ENCODE measurements around the gene IFT122. TPM values are rescaled to one million over a fixed set of nuclear protein-coding genes. Genes with fewer than 3 reads are reported as not detected.

IFT122 gene
- total RNA-seq, 1 donor from 2014 or later = 37.6 TPM

DNA sequence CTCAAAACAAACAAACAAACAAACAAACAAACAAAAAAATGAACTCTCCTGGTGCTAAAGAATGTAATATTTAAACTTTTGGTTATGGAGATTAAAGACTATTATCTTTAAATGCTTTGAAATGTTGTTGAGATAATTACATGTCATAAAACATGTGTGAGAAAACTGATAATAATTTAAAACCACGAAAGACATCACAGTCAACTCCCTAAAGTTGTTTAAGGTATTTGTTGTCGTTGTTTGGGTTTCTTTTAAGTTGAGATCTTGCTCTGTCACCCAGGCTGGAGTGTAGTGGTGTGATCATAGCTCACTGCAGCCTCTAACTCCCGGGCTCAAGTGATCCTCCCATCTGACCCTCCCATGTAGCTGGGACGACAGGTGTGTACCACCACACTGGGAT is 23.6 kb upstream of the IFT122 start:
- DNase-seq (ENCODE audit: low spot score) = no peak

DNA sequence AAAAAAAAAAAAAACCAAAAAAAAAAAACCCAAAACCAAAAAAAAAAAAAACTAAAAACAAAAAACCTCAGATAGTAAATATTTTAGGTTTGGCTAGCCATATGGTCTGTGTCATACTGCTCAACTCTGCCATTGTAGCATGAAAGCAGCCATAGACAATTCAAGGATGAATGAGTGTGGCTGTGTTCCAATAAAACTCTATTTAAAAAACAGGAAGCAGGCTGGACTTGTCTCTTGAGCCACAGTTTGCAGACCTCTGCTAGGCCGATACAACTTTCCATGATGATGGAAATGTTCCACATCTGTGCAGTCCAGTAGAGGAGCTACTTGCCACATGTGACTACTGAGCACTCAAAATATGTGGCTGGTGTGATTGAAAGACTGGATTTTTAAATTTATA is 22.7 kb upstream of the IFT122 start:
- DNase-seq (ENCODE audit: low spot score) = no peak

DNA sequence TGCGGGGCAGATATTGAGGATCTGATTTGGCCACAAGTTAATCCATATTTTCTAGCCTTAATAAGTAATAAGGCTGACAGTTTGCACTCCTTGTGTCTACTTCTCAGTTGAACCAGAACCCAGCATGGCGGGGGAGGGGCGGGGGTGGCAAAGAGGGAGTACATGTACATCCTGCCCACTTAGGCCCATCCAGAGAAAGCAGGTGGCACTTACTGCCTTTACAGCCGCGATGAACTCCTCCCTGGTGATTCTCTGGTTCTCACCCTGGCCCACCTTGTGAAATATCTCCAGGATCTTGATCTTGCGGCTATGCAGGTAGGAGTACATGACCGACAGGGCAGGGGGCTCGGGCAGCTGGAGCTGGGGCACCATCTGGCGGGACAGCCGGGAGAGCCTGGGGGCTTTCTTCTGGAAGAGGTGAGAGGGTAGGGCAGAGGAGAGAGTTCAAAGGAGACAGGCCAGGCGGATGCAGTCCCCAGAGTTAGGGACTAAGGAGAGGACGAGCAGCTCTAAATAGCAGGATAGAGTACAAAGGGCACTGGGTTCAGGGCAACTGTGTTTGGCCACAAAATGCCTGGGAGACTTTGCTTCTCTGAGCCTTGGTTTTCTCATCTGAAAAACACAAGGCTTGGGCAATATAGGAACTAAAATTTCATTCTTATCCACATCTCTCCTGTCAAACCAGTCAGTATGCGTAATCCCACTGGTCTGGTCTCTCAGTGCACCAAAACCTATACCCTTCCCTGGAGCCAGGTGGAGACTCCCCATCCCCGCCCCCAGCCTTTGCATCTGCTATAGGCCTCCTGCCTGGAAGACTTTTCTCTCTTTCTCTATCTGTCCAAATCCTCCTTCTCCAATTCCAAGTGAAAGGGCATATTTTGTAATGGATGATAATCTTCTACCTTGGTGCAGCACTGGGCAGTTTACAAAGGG is 21.7 kb upstream of the IFT122 start:
- DNase-seq (ENCODE audit: low spot score) = no peak

DNA sequence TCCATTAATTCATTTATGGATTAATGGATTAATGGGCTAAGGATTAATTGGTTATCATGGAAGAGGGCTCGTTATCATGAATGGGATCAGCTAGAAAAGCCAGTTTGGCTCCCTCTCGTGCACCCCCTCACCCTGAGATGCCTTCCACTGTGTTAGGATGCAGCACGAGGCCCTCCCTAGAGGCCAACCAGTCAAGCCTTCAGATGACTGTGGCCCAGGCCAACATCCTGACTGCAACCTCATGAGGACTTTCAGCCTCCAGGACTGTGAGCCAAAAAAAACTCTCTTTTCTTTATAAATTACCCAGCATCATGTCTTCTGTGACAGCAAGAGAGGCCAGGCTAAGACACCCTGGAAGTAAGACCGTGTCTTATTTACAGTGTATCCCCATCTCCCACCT is 20.5 kb upstream of the IFT122 start:
- no peak for DNase-seq (ENCODE audit: low spot score)

DNA sequence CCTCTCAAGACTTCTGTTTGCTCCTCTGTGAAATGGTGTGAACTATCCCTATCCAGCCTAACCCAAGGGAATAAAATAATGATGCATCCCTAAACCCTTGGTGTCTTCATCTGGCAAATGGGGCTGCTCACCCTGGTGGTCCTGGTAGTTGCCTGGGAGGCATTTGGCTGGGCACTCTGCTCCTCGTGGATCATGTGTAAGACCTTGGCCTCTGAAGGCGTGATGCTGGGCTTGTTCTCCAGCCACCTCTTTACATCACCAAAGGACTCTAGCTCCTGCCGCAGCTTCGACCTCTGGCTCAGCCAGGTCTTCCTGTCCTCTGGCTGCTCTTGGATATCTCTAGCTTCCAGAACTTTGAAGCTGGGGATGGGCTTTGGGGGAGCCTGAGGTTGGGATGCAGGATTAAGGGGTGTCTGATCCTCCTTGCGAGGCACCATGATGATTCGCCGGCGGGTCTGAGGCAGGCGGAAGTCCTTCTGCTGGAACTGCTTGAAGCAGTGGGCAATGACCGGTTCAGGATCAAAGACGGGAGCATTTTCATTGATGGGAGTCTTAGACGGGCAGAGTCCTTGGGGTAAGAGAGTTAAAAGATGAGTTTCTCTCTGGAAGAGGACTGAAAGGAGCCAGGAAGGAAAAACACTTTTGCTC is 18.7 kb upstream of the IFT122 start:
- DNase-seq (ENCODE audit: low spot score) = no peak

DNA sequence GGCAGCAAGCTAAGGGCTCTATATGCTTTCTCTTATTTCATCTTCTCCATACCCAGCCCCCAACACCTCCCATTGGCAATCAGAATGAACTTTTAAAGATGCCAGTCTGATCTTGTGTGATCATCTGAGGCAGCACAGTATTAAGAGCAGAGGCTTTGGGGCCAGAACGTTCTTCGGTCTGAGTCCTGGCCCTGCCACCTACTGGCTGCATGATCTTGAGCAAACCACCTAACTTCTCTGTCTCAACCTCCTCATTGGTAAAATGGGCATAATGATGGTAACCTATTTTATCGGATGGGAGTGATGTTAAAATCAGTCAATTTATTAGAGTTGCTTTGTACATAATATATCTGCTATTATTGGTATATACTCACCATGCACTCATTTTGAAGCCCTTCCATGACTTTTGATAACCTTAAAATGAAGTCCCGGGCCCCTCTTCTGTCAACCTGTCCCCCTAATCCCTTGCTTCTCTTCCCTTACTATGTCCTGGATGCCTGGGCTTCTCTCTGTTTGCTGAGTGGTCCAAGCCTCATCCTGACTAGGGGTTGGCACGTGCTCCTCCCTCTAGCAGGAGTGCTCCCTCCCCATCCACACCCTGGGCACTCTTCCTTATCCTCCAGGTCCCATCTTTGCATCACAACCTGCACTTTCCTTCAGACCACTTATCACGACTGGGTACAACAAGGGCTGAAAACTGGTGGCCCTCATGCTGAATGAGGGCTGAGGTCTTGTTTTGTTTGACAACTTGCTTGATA is 17.9 kb upstream of the IFT122 start:
- no peak for DNase-seq (ENCODE audit: low spot score)

DNA sequence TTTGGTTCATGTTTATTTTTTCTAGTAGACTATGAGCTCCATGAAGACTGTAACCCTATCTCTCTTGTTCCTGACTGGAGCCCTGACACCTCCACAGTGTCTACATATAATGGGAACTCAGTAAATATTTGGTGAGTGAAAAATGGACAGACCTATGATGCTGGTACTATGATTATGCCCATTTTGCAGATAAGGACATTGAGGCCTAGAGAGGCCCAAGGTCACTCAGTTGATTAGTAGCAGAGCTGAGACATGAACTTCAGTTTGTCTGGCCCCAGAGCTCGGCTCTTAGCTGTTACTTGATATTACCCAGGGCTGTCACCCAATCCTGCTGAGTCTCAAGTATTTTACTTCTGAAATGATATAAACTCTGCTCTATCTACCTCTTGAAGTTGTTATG is 17.1 kb upstream of the IFT122 start:
- no peak for DNase-seq (ENCODE audit: low spot score)

DNA sequence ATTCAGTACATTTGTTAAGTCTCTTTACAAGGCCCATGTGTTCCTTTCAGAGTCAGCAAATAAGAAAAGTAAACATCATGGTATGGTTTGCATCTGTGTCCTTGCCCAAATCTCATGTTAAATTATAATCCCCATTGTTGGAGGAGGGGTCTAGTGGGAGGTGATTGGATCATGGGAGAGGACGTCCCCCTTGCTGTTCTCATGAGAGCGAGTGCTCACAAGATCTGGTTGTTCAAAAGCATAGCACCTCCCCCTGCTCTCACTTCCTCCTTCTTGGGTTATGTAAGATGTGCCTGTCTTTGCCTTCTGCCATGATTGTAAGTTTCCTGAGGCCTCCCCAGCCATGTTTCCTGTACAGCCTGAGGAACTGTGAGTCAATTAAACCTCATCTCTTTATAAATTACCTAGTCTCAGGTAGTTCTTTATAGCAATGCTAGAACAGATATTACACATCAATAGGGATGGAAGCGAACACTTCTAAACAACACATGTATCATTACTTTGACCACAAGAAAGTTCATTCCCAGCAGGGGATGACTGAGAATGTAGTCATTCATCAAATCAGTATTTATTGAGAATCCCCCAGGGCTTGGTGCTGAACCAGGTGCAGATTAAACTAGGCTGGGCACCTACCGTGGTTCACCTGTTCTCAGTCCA is 15.7 kb upstream of the IFT122 start:
- DNase-seq (ENCODE audit: low spot score) = no peak

DNA sequence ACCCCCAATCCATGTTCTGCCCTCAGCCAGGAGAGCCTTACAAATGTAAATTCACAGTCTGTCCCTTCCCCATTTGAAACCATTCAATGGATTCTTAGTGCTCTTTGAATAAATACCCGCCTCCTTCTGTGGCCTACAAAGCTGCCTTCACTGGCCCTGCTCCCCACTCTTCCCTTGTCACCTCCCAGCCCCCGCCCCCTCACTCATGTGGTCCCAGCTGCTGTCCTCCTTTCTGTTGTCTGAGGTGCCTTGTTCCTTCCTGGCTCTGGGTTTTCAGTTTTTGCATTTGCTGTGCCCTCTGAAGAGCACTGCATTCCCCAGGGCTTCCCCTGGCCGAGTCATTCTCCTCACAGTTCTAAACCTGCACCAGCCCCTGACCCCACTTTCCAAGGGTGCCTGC is 14.8 kb upstream of the IFT122 start:
- DNase-seq (ENCODE audit: low spot score) = no peak

DNA sequence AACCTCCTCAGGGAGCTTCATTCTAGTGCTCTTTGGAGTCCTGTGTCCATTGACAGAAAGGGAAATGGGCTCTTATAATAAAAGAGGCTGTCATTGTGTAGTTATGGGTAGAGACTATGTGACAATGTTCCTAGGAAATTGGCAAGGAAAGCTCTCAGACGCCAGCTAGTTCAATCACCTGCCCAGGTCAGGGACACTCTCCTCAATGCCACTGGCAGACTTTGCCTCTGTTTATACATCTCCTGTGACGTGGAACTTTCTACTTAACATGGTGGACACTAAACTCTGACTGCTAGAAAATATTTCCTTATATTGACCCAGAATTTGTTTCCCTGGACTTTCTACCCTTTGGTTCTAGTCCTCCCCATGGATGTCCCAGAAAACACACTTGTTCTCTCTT is 14.4 kb upstream of the IFT122 start:
- DNase-seq (ENCODE audit: low spot score) = no peak

DNA sequence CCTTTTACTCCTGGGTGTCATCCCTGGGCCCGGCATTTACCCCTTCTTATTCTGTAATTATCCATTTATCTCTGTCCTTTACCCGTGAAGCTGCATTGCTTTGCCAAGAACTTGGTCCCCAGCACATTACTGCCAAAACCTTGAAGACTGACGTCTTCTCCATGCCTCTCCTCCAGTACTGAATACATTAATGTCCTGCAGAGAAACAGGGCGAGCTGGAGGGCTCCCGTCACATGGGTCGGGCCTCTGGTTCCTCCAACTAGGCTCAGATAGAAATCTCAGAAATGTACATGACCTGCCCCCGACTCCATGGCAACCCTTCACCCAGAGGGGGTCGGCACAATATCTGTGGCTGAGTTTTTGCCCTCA is 12.0 kb upstream of the IFT122 start:
- DNase-seq (ENCODE audit: low spot score) = no peak

DNA sequence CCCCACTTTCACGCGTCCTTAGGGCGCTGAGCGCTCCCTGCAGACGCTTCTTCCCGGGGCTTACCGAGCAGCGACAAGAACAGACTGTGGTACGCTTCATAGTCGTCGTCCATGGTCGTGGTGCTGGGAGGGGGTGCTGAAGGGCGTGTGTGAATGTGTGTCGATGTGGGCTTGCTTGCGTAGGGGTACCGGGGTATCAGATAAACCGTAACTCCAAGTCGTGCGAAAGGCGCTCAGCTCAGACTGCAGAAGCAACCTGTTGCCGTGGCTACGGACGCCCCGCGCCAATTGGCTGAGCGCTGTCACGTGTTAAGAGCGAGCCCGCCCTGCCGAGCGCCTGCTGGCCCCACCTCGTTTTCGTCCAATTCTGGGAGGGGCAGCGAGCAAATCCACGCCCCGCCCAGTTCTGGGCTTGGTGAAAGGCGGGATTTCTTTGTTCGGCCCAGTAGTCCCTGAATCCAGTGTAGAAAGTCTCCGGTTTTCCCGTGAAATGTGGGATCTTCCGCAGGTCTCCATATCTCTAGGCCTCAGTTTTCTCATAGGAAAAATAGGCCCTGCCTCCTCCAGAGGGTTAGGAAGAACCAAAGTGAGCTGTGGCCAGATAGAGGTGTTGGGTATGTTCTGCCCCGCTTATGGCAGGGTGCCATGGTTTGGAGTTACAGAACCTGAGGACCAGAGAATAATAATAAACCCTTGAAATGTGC is 11.5 kb upstream of the IFT122 start, which contains the start of gene EFCAB12:
TSS of gene EFCAB12 (minus strand) at position 261 of the 704 bp plus-strand sequence. CDS start at position 113, 148 bp downstream.
- peak; percentile 96 for DNase-seq (ENCODE audit: low spot score)

DNA sequence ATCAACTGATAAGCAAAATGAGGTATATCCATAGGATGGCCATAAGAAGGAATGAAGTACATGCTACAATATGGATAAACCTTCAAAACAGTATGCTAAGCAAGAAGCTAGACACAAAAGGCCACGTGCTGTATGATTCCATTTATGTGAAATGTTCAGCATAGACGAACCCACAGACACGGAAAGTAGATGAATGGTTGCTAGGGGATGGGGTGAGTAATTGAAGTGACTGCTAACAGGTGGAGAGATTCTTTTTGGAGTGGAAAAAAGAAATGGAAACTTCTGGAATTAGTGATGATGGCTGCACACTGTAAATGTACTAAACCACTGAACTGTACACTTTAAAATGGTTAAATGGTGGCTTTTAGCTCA is 11.0 kb upstream of the IFT122 start:
- DNase-seq (ENCODE audit: low spot score) = no peak

DNA sequence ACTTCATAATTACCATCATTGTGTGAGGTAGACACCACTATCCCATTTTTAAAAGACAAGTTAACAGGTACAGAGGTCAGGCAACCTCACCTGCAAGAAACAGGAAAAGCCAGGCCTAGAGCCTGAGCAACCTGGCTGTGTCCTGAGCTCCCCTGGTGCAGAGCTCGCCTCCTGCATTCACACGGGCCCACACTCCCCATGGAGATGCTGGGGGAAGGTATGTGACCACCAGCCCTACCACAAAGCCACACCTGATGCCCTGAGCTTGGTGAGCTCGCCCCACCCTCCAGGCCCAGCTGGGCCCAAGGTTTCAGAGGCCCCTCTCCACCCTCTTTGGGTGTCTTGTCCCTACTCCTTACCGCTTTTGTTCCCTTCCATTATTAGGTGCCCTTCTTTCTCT is 10.4 kb upstream of the IFT122 start:
- no peak for DNase-seq (ENCODE audit: low spot score)

DNA sequence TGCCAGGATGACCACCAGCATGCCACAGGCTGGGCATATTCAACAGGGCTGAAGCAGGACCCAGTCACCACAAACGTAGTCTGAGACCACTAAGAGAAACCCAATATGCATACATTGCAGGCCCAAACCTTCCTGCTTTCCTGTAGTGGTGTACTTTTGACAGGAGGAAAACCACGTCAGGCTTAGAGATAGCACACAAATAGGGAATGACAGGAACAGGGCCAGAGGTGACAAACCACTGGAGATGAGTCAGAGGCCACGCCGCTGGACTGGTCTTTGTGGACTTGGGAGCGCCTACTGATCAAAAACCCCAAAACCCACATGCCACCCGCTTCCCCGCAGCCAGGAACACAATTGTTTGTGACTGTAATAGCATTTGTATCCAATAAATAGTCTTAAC is 8.0 kb upstream of the IFT122 start:
- no peak for DNase-seq (ENCODE audit: low spot score)

DNA sequence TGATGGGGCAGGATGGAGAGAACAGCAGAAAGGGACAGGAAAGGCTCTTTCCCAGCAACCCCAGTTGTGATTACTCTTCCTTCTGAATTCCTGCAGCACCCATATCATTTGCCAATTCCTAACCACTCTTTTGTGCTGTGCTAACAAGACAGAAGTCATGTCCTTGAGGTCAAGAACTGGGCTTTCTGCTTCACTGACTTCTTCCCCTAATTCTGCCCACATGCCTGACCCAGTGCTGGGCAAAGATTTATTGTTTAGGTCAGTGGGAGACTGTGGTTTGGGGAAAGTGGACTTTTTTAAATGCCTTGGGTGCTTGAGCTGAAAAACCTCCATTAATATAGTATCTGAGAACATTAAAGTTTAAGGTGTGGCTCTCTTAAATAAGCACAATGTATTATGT is 7.4 kb upstream of the IFT122 start:
- no peak for DNase-seq (ENCODE audit: low spot score)

DNA sequence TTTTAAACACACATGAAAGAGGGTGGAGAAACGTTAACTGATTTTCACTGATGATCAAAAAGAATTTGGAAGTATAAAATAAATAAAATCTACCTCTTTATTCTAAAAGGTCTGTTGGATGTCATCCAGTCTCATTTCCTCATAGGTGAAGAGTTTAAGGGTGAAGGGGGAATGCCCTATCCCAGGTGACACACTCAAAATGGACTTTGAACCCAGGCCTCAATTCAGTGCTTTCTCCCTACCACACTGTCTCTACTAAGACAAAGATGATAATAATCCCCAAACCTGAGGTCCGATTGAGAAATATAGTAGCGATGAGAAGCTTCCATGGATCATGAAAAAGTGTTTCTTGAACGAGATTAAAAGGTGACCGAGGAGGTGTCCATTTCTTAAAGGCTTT is 6.5 kb upstream of the IFT122 start:
- DNase-seq (ENCODE audit: low spot score) = no peak

DNA sequence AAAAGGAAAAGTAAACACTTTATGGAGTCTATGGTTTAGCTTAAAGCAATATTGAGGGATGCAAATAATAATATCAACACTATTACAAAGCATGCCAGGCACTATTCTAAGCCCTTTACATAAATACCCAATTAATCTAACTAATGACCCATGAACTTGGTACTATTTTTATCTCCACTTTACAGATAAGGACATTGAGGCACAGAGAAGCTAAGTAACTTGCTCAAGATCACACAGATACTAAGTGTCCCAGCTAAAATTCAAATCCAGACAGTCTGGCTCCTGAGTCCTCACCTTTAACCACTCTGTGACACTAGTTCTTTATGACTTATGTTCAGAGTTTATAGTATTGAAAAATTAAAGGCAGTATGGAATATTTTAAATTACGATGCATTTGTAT is 5.9 kb upstream of the IFT122 start:
- no peak for DNase-seq (ENCODE audit: low spot score)

DNA sequence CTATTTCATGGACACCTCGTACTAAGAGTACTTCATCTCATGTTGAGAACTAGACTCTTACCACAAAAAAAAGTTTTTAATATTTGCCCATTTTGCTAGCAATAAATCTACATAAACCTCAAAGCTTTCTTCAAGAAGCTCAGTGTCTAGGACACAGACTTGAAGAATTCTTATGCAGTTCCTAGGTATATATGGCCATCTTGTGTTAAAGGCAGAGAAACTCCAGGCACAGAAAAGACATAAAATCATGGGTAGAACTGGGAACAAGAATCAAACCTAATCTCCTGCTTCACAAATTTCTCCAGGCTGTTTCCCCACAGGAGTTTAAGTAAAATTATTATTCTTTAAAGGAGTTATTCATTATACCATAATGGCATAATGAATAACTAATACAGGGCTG is 4.7 kb upstream of the IFT122 start:
- no peak for DNase-seq (ENCODE audit: low spot score)

DNA sequence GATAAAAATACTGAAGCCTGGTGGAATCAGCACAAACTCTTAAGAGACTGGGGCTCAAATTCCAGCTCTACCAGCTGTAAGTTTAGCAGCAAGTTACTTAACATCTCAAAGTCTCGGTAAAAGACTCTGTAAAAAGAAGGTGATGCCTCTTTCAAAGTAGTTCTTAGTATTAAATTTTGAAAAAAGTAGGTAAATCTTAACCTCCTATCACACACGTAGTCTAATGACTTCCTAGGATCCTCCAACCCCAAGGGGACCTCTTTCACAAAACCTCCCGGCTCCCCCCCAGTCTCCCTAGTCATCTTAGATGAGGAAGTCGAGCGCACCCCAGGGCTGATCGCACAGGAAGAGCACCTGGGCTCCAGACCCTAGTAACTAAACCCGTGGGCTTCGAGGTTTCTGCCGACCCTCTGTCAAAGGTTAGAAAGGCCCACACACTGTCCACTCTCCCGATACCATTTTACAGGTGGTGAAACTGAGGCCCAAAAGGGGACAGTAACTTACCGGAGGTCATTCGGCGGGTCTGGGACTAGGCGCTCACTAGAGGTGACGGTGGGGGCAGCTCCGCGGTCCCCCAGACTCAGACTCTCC is 703 bp upstream of the IFT122 start:
- DNase-seq (ENCODE audit: low spot score) = no peak

DNA sequence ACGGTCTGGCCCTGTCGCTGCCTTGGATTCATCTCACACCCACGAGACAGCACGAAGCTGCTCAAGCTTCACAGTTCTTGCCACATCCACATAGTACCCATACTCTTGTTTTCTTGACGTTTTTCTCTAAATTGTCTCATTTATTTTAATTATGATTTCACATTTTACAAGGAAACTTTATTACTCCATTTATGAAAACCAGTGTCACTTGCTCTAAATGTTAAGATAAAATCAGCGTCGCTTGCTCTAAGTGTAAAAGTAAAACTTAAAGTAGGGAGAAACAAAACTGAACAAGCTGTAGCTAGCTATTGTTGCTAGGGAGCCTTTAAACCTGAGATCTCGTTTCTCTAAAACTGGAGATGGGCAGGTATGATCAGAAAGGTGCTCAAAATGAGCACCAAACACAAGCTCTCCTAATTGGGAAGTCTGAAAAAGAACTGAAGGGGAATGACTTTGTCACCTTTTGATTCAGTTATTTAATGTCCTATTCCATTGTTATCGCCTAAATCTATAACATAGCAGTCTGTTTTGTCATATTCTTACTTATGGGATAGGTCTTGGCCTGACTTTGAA is 680 bp downstream of the IFT122 start:
- DNase-seq (ENCODE audit: low spot score) = no peak
